Measurements from ENCODE around the gene GDPD5.
A peak's percentile ranks its signal among the peaks of the same experiment; 100 is the strongest.

Gene GDPD5

GRCh38 chr11:75389925-75390324 is 135.8 kb downstream of the GDPD5 start:
- Histone ChIP-seq H3K9me2 (replicated peaks; ENCODE audit: control insufficient read depth, low read length) (no peaks in the 10 kb centered on the region), H3K4me1 (ENCODE audit: control insufficient read depth, low read length) (no peaks in the 10 kb centered on the region), H4K20me1 (ENCODE audit: control insufficient read depth, insufficient read depth, low read depth, low read length) (no peaks in the 10 kb centered on the region), H3K27ac (ENCODE audit: low read depth, low read length) (no peak overlapping the region), H3F3A (ENCODE audit: control insufficient read depth, insufficient read depth) (no peaks in the 10 kb centered on the region), H3K36me3 (ENCODE audit: control insufficient read depth, low read length) (no peaks in the 10 kb centered on the region), H3K79me2 (ENCODE audit: control insufficient read depth, low read length) (no peaks in the 10 kb centered on the region), H3K27me3 (ENCODE audit: control insufficient read depth, low read length) (peaks cover 10% of the 10 kb centered on the region), H3K4me2 (ENCODE audit: low read length) (no peak overlapping the region), H3K4me3 (ENCODE audit: low read length) (no peak overlapping the region), H3K9me3 (ENCODE audit: control insufficient read depth, insufficient read depth, low read length) (no peaks in the 10 kb centered on the region)
- TF ChIP-seq CTCF (IDR thresholded peaks at IDR 0.05; ENCODE audit: low read depth, low read length, poor library complexity, severe bottlenecking): no peak
- no peak for TF ChIP-seq EZH2phosphoT487 (IDR thresholded peaks at IDR 0.05; ENCODE audit: borderline replicate concordance, low read length)

- H3K79me2 ChIP-seq (ENCODE audit: control insufficient read depth, low read length): no peaks in the 10 kb centered on the region
- no peaks in the 10 kb centered on the region for H3K36me3 ChIP-seq (ENCODE audit: control insufficient read depth, low read length)
- H3K27me3 ChIP-seq (ENCODE audit: control insufficient read depth, low read length): peaks cover 8% of the 10 kb centered on the region
- H3K4me2 ChIP-seq (ENCODE audit: low read length): no peak overlapping the region
- 0 out of 2 replicates have a peak, but pooled peaks cover 3% of the 10 kb centered on the region for H4K20me1 ChIP-seq (ENCODE audit: control insufficient read depth, insufficient read depth, low read depth, low read length)
- H3K27ac ChIP-seq (ENCODE audit: low read depth, low read length): no peak overlapping the region
- H3K9me3 ChIP-seq (ENCODE audit: control insufficient read depth, insufficient read depth, low read length): no peaks in the 10 kb centered on the region
- H3F3A ChIP-seq (ENCODE audit: control insufficient read depth, insufficient read depth): no peaks in the 10 kb centered on the region
- H3K9me2 ChIP-seq (replicated peaks; ENCODE audit: control insufficient read depth, low read length): no peaks in the 10 kb centered on the region
- no peak overlapping the region for H3K4me3 ChIP-seq (ENCODE audit: low read length)
- H3K4me1 ChIP-seq (ENCODE audit: control insufficient read depth, low read length): no peaks in the 10 kb centered on the region
- no peak for TF ChIP-seq EZH2phosphoT487 (IDR thresholded peaks at IDR 0.05; ENCODE audit: borderline replicate concordance, low read length)
- TF ChIP-seq CTCF (IDR thresholded peaks at IDR 0.05; ENCODE audit: low read depth, low read length, poor library complexity, severe bottlenecking): no peak
These were observed 136.5 kb downstream of the GDPD5 start for GRCh38 chr11:75389276-75389605.

- no peaks in the 10 kb centered on the region for H3K4me1 ChIP-seq (ENCODE audit: control insufficient read depth, low read length)
- no peaks in the 10 kb centered on the region for H3K9me2 ChIP-seq (replicated peaks; ENCODE audit: control insufficient read depth, low read length)
- TF ChIP-seq EZH2phosphoT487 (IDR thresholded peaks at IDR 0.05; ENCODE audit: borderline replicate concordance, low read length) (no peak), CTCF (IDR thresholded peaks at IDR 0.05; ENCODE audit: low read depth, low read length, poor library complexity, severe bottlenecking) (peak; percentile 87)
- H3K36me3 ChIP-seq (ENCODE audit: control insufficient read depth, low read length): no peaks in the 10 kb centered on the region
- H3K9me3 ChIP-seq (ENCODE audit: control insufficient read depth, insufficient read depth, low read length): no peaks in the 10 kb centered on the region
- no peaks in the 10 kb centered on the region for H3F3A ChIP-seq (ENCODE audit: control insufficient read depth, insufficient read depth)
- no peak overlapping the region for H3K27ac ChIP-seq (ENCODE audit: low read depth, low read length)
- H3K4me3 ChIP-seq (ENCODE audit: low read length): no peak overlapping the region
- H3K4me2 ChIP-seq (ENCODE audit: low read length): no peak overlapping the region
- peaks cover 5% of the 10 kb centered on the region for H3K27me3 ChIP-seq (ENCODE audit: control insufficient read depth, low read length)
- H4K20me1 ChIP-seq (ENCODE audit: control insufficient read depth, insufficient read depth, low read depth, low read length): 0 out of 2 replicates have a peak, but pooled peaks cover 3% of the 10 kb centered on the region
- no peaks in the 10 kb centered on the region for H3K79me2 ChIP-seq (ENCODE audit: control insufficient read depth, low read length)
These were observed 137.1 kb downstream of the GDPD5 start for GRCh38 chr11:75388386-75389275.

Data from DOHH2 (cell line).